Fibroblast of gingiva (primary cell): ENCODE results near the gene BCOR.

Experiments
- DNase-seq: peaks from one replicate; pipeline ENCODE4 v3.0.0-alpha.2; 2011; ENCODE audit warnings: low read depth

The BCOR gene

GRCh38 chrX:40112996-40113395 is 15.2 kb upstream of the BCOR start:
- no peak for DNase-seq

DNA sequence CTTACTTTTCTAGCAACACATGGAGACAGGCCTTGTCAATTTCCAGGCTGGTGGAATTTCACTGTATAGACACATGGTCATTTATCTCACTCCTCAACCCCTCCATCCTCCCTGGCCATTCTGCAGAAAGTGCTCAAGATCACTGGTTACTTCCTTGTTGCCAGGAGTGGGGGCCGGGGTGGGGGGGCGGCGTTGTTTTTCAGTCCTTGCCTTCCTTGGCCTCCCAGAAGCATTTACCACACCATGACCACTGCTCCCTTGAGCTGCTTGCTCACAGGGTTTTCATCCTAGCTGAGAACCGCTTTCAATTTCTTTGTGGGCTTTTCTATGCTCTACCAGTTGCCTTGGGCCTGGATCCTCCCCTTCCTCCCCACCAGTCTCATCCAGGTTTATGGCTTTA is 14.1 kb upstream of the BCOR start:
- DNase-seq: no peak

DNA sequence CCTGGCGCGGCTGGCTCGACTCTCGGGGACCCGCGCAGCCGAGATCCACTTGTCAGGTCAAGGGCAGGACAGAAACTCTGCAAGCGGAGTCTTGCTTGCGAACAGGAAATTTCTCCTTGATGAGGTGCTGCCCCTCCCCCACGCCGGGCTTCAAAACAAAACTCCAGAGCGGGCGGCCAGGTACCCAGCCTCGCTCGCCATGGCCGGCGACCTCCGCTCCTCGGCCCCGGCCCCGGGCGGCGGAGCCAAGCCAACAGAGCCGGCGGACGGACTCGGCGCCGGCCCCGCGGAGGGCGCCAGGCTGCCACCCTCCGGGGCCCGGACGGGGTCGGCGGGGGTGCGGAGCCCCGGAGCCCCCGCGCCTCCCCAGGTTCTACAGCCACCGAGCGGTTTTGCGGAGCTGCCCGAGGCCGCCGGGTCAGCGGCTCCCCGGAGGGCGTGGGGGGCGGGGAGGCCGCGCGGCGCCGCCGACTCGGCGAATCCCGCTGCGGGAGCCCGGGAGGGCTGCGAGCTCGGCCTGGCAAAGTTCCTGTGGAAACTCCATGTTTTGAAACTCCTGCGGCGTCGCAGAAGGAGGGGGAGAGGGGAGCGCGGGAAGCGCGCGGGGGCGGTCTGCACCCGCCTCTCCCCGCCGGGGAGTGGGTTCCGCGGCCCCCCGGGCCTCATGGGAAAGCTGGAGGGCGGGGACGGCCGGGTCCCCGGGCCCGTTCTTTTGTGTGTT is 11.7 kb upstream of the BCOR start:
- peak; percentile 39 for DNase-seq

DNA sequence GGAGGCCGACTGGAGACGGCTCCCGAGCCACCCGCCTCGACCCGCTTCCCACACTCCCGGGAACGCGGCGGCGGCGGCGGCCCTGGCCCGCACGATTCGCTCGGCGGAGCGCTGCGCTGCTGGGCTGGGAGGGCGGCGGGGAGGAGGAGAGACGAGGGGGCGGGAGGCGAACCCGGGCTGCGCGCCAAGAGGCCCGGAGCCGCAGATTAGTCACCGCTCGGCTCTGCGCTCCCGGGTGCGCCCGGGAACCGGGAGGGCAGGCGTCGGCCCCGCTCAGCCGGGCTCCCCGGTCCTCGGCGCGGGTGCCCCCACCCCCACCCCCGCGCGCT is 11.2 kb upstream of the BCOR start:
- DNase-seq: peak; percentile 77

DNA sequence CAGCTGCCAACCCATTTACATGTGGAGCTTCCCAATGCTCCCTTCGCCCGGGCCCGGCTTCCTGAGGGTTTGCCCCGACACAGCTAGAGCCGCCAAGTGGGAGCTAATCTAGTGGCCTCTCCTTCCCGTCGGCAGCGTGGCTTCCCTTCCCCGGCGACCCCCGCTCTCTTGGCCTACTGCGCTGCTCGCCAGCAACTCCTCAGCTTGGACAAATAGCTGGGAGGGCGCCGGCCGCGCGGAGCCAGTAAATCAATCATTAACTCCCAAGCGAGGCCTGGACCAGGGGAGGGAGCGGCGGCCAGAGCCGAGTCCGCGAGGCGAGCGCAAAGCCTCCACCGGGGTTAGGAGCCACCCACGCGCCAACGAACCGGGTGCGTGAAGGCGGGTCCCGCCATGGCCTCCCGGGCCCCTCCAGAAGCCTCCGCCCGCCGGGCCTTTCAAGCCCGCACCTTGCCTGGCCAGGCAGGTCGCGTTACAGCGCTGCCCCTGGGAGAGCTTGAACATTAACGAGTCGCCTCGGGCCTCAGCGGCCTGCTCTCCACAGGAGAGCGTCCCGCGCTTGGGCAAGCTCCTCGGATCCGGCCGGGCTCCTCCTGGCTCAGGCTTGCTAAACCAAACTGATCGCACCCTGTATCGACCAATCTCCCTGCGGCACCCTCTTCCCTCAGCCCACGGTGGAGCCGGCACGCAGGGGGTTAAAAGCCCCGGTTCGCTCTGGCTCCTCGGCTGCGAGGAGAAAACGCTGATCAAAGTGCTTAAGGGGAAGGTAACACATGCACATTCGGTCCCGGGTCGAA is 10.6 kb upstream of the BCOR start:
- DNase-seq: no peak

- no peak for DNase-seq
Measured at GRCh38 chrX:40107291-40108161, 9.8 kb upstream of the BCOR start.

DNA sequence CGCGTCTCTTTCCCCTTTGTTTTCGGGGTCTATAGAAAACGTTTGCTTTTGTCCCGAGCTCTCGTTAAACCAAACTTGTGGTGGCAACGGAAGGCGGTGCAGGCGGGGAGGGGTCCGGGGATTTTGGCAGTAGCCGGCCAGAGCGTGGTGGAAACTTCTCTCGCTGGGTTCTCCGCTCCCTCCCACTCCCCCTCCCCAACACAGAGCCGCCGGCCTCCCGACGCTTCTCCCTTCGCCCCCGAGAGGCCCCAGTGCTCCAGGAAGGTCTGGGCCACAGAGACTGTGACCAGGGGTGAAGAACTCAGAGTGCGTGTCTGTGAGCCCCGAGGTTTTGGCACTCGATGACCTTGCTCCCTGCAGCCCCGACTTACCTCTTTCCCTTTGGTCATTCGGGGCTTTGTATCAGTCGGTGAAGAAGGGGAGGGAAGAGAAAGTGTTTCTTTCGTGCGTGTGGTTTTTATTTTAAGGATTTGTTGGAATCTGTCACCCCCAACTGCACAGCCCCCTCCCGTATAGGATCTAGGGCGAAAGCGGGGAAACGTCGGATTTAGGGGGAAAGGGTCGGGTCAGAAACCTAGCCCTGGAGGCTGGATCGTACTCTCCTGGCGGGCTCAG is 9.0 kb upstream of the BCOR start:
- DNase-seq: no peak

GRCh38 chrX:40105835-40106675 is 8.3 kb upstream of the BCOR start:
- no peak for DNase-seq

DNA sequence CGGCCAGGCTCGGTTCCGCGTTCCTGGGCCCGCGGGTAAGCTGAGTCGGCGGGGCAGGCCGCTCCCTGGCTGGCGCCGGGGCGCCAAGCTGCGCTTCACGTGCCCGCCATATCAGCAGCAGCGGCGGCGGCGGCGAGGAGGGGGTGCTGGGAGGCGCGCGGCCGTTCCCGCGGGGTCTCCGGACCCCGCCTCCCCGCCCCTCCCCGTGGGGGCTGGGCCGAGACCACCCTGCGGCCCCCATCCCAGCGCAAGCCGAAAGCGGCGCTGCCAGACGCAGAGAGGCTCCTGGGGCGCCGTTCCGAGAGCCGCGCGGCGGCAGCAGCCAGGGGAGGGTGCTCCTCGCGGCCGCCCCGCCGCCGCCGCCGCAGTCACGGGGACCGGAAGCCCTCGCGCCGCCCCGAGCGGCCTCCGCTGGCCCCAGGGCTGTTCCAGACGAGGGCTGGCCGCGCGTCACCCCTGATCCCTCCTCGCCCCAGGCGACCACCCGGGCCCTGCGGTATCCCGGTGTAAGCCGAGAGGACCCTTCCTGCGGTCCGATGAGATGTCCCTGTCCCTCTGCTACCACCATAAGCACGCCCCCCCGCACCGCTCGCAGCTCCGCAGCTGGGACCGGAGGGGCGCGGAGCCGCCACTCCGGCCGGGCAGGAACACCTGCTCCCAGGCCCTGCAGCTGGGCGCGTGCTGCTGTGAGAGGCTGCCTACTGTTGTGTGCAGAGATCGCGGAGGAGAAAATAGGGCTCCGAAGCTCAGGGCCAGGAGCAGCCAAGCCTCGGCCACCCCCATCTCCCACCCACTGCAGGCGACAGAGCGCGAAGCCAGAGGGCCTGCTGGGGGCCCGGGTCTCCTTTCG is 7.5 kb upstream of the BCOR start:
- no peak for DNase-seq

GRCh38 chrX:40104630-40104984 is 6.8 kb upstream of the BCOR start:
- DNase-seq: peak; percentile 73

DNA sequence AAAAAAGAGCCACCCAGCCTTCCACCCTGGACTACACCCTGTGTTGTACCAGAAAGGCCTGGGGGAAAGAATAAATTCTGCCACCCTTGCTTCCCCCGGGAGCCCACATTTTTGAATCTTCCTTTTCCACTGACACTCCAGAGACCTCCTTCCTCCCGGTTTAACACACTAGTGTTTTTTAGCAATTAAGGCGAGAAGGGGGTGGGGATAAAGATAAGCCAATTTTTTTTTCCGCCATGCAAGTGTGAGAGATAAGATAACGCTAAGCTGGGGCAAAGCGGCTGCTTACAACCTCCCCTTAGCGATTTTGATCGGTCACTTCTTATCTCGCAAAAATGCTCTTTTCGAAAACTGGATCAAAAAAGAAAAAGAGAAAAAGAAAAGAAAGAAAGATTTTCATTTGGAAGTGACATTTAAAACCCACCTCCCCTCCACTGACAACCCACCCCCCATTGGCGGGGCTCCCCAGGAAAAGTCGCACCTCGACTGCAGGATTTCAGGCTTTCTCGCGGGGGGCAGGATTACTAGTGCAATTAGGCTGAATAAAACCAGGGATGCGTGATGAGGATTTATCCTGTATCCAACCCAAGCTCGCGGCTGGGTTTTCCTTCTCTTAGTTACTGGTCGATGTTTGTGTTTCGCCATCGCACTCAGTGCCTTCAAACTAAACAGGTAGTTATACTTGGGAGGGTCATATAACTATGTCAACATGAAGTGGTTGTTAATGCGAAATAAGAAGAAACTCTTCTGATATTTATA is 6.0 kb upstream of the BCOR start:
- DNase-seq: no peak

- no peak for DNase-seq
Measured at GRCh38 chrX:40102393-40103381, 4.9 kb upstream of the BCOR start.

DNA sequence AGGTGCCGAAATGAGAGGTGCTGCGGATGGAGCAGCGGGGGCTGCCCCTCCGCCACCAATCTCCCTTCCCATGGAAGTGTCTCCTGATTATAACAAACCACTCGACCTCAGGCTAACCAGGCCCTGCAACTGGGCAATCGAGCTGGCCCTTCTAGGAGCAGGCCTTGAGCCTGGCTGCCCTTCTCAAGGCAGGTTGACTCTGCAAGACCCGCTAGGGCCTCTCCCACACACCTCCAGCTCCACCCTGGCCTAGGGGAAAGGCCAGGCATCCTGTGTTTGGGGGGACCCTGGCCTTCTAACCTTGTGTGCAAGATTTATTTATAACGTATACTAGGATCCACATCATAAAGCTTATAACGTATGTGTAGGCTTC is 3.7 kb upstream of the BCOR start:
- DNase-seq: no peak

- no peak for DNase-seq
Measured at GRCh38 chrX:40100537-40101429, 3.0 kb upstream of the BCOR start.

- no peak for DNase-seq
Measured at GRCh38 chrX:40100141-40100536, 2.4 kb upstream of the BCOR start.

DNA sequence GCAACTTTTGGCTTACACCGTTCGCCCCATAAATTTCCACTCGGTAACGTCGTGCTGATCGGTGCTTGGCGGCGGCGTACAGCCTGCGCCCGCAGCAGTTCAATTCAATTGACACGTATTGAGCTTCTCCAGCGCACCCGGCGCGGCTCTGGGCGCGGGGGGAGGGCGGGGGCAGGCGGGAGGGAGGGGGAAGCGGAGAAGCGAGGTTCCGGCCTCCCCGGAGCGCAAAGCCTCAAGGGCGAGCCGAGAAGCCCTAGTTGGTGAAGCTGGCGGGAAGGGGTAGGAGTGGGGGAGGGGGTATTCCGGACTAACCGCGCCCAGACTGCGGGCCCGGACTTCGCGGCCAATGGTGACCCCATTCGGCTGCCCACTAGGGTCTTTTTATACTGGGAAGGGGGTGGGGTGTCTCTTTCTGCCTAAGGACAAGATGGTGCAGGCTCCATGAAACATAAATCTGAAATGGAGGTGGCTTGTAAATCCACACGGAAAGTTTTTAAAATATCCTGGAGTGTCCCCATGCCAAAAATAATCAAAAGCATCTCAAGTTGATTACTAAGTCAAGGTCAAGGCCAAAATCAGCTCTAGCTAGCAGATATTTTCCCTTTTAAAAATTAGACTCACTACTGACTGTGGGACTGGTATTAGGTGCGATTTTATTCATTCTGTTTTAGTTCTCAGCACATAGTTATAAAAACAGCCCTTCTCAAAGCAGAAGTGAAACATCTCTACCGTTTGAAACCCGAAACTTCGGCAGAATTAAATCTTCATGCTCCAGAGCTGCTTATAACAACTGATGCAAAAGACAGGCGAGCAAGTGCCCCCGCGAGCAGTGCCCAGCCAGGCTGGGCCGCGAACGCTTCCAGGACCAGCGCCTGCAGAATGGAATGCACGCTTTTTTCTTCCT is 1.5 kb upstream of the BCOR start:
- no peak for DNase-seq
